ENCODE results near the gene FAM9B. TPM values are rescaled to one million over a fixed set of nuclear protein-coding genes. Genes with fewer than 3 reads are reported as not detected.

The FAM9B gene
- total RNA-seq, 1 experiment from 2014 or later = 0.07 TPM

DNA sequence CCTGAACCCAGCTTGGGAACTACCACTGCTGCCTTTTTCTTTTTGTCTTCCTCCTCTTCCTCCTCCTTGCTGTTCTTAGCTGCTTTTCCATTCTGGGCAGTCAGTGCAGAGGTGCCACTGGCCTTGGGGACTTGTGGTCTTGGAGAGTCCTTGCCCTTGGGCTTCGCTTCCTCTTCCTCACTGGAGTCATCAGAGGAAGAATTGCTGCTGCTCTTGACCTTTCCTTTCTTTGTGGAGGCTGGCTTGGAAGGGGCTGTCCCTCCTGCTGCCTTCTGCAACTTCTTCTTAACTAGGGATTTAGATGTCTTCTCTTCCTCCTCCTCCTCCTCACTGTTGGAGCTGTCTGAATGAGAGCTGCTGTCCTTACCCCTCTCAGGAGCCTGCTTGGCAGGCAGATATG lies 53.2 kb downstream of the FAM9B start:
- POLR2A ChIA-PET (ENCODE audit: unreplicated experiment) = no interaction called here
- Histone ChIP-seq H3K4me2 (ENCODE audit: low read length) (no peak overlapping the region), H3K9me2 (replicated peaks; ENCODE audit: low read length) (no peaks in the 10 kb centered on the region), H3K9me3 (ENCODE audit: low read length) (no peaks in the 10 kb centered on the region), H3K27me3 (ENCODE audit: low read length) (no peaks in the 10 kb centered on the region), H3F3A (ENCODE audit: low read length, unreplicated experiment) (no peaks in the 10 kb centered on the region), H3K9ac (ENCODE audit: low read length) (no peak overlapping the region), H2AFZ (ENCODE audit: low read length) (no peak overlapping the region), H3K79me2 (ENCODE audit: low read length) (no peaks in the 10 kb centered on the region), H3K27ac (ENCODE audit: low read length) (no peak overlapping the region), H4K20me1 (ENCODE audit: low read length) (no peaks in the 10 kb centered on the region), H3K36me3 (ENCODE audit: low read depth, low read length) (no peaks in the 10 kb centered on the region), H3K4me1 (ENCODE audit: insufficient read depth, low read length) (no peaks in the 10 kb centered on the region), H3K4me3 (ENCODE audit: low read length) (no peak overlapping the region)
- TF ChIP-seq EZH2 (IDR thresholded peaks at IDR 0.05; ENCODE audit: low read length, unreplicated experiment) (no peak), EZH2phosphoT487 (IDR thresholded peaks at IDR 0.05; ENCODE audit: borderline replicate concordance, low read length) (no peak)
- TF ChIP-seq, protein P1, sequence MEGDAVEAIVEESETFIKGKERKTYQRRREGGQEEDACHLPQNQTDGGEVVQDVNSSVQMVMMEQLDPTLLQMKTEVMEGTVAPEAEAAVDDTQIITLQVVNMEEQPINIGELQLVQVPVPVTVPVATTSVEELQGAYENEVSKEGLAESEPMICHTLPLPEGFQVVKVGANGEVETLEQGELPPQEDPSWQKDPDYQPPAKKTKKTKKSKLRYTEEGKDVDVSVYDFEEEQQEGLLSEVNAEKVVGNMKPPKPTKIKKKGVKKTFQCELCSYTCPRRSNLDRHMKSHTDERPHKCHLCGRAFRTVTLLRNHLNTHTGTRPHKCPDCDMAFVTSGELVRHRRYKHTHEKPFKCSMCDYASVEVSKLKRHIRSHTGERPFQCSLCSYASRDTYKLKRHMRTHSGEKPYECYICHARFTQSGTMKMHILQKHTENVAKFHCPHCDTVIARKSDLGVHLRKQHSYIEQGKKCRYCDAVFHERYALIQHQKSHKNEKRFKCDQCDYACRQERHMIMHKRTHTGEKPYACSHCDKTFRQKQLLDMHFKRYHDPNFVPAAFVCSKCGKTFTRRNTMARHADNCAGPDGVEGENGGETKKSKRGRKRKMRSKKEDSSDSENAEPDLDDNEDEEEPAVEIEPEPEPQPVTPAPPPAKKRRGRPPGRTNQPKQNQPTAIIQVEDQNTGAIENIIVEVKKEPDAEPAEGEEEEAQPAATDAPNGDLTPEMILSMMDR (conservative IDR thresholded peaks at IDR 0.05; ENCODE audit: low read depth, low read length) = no peak
- CTCF ChIA-PET = no interaction called here
- intact Hi-C loops (cut with micrococcal nuclease) = no loop called here
- BruUV-seq (replicated peaks) = no TSS peak
- ATAC-seq (no peak), DNase-seq (no peak)

Other genes with a start within 250 kb of the FAM9B start
- not detected in 2 replicates for gene FAM9A, start 232.7 kb downstream of the FAM9B start, total RNA-seq (2014; rRNA removed)